T-helper 2 cell treated with Interferon-gamma antibody and Interleukin-4, amounts not matched to agents 5 μg/mL and 100 μg/mL, for 36 hours (primary cell): ENCODE results near the gene HSH2D.
"Not testable (repeated sequence)": the region's sequence is repeated elsewhere in the genome, so short reads cannot be mapped to it uniquely, and the experiment has no call there.

Experiments
- DNase-seq: peaks from one replicate; pipeline ENCODE4 v3.0.0; 2021; ENCODE audit warnings: low spot score
- H3K27ac Mint-ChIP-seq: one replicate; pipeline ENCODE4 v1.8.0; 2021; ENCODE audit warnings: mild to moderate bottlenecking, mixed read lengths
- H3K27me3 Mint-ChIP-seq: one replicate; pipeline ENCODE4 v1.8.0; 2021; ENCODE audit warnings: low read depth, mixed read lengths
- H3K36me3 Mint-ChIP-seq: one replicate; pipeline ENCODE4 v1.8.0; 2021; ENCODE audit warnings: low read depth, mixed read lengths
- H3K4me1 Mint-ChIP-seq: one replicate; pipeline ENCODE4 v1.8.0; 2021; ENCODE audit warnings: low read depth, mixed read lengths
- H3K4me3 Mint-ChIP-seq: one replicate; pipeline ENCODE4 v1.8.0; 2022; ENCODE audit warnings: mild to moderate bottlenecking, moderate library complexity, mixed read lengths
- H3K9me3 Mint-ChIP-seq: one replicate; pipeline ENCODE4 v1.8.0; 2021; ENCODE audit warnings: mixed read lengths

HSH2D gene

GRCh38 chr19:16143399-16144215 lies at the start of gene HSH2D:
Gene HSH2D, plus strand, starts transcription at chr19:16143685. Its CDS starts 5,066 bp downstream, at chr19:16148751.
- no peaks in the 10 kb centered on the region for H3K9me3 Mint-ChIP-seq
- peak; percentile 76 for DNase-seq
- H3K27ac Mint-ChIP-seq: peak within 1 kb of the TSS; percentile 98
- H3K36me3 Mint-ChIP-seq: peaks cover 21% of the 10 kb centered on the region
- peaks cover 50% of the 10 kb centered on the region for H3K4me1 Mint-ChIP-seq
- H3K4me3 Mint-ChIP-seq: peak within 1 kb of the TSS; percentile 97
- no peaks in the 10 kb centered on the region for H3K27me3 Mint-ChIP-seq

DNA sequence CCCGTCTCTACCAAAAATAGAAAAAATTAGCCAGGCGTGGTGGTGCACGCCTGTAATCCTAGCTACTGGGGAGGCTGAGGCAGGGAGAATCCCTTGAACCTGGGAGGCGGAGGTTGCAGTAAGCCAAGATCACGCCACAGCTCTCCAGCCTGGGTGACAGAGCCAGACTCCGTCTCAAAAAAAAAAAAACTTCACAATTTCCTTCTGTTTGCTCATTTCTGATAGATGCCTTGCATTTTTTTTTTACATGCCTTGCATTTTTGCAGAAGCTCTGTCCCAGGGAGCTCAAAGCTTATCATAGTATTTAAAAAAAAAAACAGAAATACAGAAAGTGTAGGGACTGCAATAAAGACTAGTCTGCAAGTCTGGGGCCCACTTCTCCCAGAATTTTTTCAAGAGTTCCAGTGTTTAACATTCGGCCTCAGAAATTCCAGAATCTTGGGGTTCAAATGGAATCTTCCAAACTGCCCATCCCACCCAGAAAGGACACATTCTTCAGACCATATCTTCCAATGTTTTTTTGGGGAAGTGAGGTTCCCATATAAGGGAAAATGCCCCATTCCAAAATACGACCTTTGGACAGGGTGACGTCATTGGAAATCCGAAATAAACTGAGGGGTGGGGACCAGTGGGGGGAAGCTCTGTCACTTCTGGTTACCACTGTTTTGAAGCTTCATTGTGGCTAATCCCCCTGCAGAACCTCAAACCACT lies 49.0 kb upstream of the HSH2D start:
- Mint-ChIP-seq H3K36me3 (peaks cover 82% of the 10 kb centered on the region), H3K4me1 (peaks cover 28% of the 10 kb centered on the region), H3K4me3 (no peak overlapping the region), H3K27ac (no peak overlapping the region), H3K9me3 (no peaks in the 10 kb centered on the region), H3K27me3 (no peaks in the 10 kb centered on the region)
- DNase-seq: no peak

DNA sequence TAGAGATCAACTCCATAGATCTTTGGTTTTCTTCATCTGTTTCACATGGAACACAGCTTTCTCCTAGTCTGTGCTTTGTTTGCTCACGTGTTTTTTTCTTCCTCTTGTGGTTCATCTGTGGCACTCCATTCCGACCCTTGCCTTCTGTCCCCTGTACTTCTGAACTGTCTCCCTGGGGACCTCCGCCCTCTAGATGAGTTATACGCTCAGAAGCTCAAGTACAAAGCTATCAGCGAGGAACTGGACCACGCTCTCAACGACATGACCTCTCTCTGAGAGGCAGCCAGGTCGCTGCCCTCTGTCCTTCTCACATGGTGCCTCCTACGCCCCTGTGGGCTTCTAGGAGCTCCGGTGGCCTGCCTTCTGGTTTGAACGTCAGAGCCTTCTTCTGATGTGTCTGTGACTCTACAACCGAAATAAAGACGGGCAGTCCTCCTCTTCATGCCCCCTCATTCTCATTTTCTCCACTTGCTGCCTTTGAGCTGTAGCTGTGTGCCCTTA lies 48.4 kb upstream of the HSH2D start:
- peak; percentile 64 for DNase-seq
- H3K36me3 Mint-ChIP-seq: peaks cover 83% of the 10 kb centered on the region
- no peaks in the 10 kb centered on the region for H3K27me3 Mint-ChIP-seq
- peak overlapping the region; percentile 46 for H3K4me3 Mint-ChIP-seq
- peaks cover 23% of the 10 kb centered on the region for H3K4me1 Mint-ChIP-seq
- H3K9me3 Mint-ChIP-seq: no peaks in the 10 kb centered on the region
- peak overlapping the region; percentile 77 for H3K27ac Mint-ChIP-seq

DNA sequence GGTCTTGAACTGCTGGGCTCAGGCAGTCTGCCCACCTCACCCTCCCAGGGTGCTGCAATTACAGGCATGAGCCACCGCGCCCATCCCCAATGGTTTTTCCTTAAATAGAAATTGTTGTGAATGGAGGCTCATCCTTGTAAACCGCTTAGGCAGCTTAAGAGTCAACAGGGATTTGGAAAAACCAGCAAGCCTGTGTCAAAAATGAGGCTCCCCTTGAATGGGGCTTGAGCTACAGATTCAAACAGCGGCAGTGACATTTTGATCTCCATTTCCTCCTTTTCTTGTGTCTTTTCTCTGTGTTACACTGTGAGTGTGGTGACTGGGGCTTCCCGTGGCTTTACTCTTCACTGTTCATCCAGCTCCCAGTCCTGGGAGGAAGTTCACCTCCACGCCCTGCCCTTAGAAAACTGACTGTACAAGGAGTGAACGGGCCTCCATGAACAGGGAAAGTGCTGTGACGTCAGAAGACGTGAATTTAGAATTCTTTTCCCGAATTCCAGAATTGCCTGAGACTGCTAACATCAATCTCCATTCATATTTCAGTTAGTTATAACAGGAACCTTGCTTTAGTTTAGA lies 47.1 kb upstream of the HSH2D start:
- Mint-ChIP-seq H3K4me3 (peak overlapping the region; percentile 2), H3K27ac (peak overlapping the region; percentile 71), H3K9me3 (no peaks in the 10 kb centered on the region), H3K27me3 (no peaks in the 10 kb centered on the region), H3K4me1 (peaks cover 23% of the 10 kb centered on the region), H3K36me3 (peaks cover 78% of the 10 kb centered on the region)
- DNase-seq: no peak

GRCh38 chr19:16098416-16098768 lies 45.1 kb upstream of the HSH2D start:
- no peak for DNase-seq
- H3K36me3 Mint-ChIP-seq: peaks cover 74% of the 10 kb centered on the region
- no peak overlapping the region for H3K4me3 Mint-ChIP-seq
- H3K27me3 Mint-ChIP-seq: no peaks in the 10 kb centered on the region
- H3K4me1 Mint-ChIP-seq: peaks cover 18% of the 10 kb centered on the region
- H3K9me3 Mint-ChIP-seq: no peaks in the 10 kb centered on the region
- H3K27ac Mint-ChIP-seq: peak overlapping the region; percentile 4

DNA sequence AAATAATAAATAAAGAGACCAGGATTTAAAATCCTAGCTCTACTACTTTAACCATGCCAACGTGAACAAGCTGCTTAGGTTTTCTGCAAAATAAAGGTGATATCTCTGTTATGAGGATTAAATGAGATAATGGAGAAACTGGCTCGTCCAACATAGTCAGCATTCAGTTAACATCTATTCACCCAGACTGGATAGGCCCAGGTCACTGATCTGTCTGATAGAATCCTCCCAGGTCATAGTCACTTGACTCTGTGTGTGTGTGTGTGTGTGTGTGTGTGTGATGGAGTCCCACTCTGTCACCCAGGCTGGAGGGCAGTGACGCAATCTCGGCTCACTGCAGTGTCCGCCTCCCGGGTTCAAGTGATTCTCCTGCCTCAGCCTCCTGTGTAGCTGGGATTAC lies 44.7 kb upstream of the HSH2D start:
- no peak overlapping the region for H3K27ac Mint-ChIP-seq
- H3K36me3 Mint-ChIP-seq: peaks cover 71% of the 10 kb centered on the region
- no peaks in the 10 kb centered on the region for H3K27me3 Mint-ChIP-seq
- no peak overlapping the region for H3K4me3 Mint-ChIP-seq
- H3K4me1 Mint-ChIP-seq: peaks cover 13% of the 10 kb centered on the region
- H3K9me3 Mint-ChIP-seq: no peaks in the 10 kb centered on the region
- DNase-seq: no peak

DNA sequence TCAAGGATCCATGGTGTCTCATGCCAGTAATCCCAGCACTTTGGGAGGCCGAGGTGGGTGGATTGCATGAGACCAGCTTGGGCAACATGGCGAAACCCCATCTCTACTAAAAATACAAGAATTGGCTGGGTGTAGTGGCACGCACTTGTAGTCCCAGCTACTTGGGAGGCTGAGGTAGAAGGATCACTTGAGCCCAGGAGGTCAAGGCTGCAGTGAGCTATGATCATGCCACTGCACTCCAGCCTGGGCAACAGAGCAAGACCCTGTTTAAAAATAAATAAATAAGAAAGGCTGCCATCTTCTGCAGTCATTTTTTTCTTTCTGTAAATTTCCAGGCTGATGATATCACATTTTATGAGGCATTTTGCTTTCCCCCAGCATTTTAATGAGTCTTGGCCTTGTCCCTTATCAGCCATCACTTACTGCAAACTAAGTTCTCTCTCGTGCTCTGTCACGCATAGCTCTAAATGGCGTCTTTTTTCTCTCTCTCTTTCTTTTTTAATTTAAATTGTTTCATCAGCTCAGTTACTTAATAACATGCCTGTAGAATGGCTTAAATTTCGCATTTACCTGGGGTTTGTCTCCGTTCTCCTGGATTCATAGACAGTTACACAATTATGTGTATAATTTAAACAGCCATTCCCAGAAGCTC lies 44.0 kb upstream of the HSH2D start:
- not testable (repeated sequence) for H3K27ac Mint-ChIP-seq, H3K9me3 Mint-ChIP-seq, H3K27me3 Mint-ChIP-seq, DNase-seq, H3K4me3 Mint-ChIP-seq
- H3K4me1 Mint-ChIP-seq: peaks cover 12% of the 10 kb centered on the region
- H3K36me3 Mint-ChIP-seq: peaks cover 69% of the 10 kb centered on the region

GRCh38 chr19:16100524-16100923 lies 43.0 kb upstream of the HSH2D start:
- Mint-ChIP-seq H3K4me1 (peaks cover 4% of the 10 kb centered on the region), H3K9me3 (no peaks in the 10 kb centered on the region), H3K27me3 (no peaks in the 10 kb centered on the region), H3K27ac (no peak overlapping the region), H3K4me3 (no peak overlapping the region), H3K36me3 (peaks cover 58% of the 10 kb centered on the region)
- no peak for DNase-seq

DNA sequence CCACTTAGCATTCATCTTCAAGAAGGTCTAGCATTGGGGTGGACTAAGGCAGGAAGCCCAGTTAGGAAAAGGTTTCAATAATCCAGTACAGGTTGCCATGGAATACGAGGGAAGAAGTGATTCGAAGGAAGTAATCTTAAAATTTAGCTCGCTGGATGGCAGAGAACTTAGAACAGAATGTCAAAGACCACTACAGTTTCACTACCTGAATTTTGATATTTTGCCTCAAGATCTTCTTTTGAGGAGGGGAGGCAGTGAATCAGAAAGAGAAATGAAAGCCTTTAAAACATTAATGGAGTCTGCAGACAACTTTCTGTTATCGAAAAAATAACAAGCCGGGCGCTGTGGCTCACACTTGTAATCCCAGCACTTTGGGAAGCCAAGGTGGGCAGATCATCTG lies 38.8 kb upstream of the HSH2D start:
- Mint-ChIP-seq H3K36me3 (peaks cover 26% of the 10 kb centered on the region), H3K27me3 (no peaks in the 10 kb centered on the region), H3K9me3 (no peaks in the 10 kb centered on the region), H3K4me3 (no peak overlapping the region), H3K27ac (no peak overlapping the region), H3K4me1 (peaks cover 4% of the 10 kb centered on the region)
- no peak for DNase-seq

DNA sequence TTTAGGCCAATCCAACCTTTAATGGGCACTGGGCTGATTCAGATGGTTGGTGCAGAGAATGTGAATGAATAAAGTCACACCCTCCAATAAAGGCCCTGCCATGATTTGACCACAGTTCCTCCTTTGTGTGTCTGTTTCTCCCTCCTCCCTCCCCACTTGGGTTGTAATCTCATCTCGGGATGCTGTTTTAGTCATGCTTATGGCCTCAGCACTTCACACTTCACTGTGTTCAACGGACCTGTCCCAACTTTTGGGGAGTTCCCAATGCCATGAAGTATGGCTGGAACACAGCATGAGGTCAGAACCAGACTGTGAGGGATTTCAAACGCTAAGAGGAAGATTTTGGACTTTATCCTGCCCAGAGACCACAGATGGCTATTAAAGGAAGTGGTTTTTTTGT lies 37.4 kb upstream of the HSH2D start:
- Mint-ChIP-seq H3K27me3 (no peaks in the 10 kb centered on the region), H3K27ac (no peak overlapping the region), H3K4me1 (peaks cover 5% of the 10 kb centered on the region), H3K9me3 (no peaks in the 10 kb centered on the region), H3K36me3 (peaks cover 17% of the 10 kb centered on the region), H3K4me3 (no peak overlapping the region)
- DNase-seq: no peak

DNA sequence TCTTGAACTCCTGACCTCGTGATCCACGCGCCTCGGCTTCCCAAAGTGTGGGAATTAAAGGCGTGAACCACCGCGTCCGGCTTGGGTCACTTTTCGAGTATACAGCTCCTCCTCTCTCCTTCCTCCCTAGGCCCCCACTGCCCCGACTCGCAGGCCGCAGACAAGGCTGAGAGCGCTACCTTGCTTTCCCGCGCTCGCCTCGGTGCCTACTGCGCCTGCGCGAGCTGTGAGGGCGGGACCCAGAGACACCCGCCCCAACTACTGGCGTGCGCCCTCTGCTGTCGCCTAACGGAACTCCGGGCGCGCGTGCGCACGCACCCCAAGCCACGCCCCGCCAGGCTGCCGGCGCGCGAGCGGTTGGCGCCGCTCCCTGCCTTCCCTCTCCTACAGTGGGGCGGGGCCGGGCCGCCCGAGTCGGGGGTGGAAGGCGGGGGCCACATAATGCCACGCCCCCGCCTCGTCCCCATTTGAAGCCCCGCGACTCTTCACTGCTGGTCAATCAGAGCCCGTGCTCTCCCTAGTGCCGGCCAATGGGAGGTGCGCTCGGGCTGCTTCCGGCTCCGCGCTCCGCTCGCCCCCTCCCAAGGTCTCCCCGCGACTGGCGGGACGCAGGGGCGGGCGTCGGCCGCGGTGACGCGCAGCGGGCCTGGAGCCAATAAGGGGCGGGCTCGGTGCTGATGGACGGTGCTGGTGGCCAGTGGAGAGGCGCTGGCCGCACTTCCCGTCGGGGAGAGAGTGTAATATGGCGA lies 32.2 kb upstream of the HSH2D start, which contains the start of gene RAB8A:
RAB8A (plus strand) TSS at position 730 of the 749 bp plus-strand sequence; CDS start at position 743, 13 bp downstream.
- Mint-ChIP-seq H3K27me3 (no peaks in the 10 kb centered on the region), H3K27ac (peak within 1 kb of the TSS; percentile 93), H3K9me3 (no peaks in the 10 kb centered on the region), H3K36me3 (peaks cover 26% of the 10 kb centered on the region), H3K4me1 (peaks cover 28% of the 10 kb centered on the region), H3K4me3 (peak within 1 kb of the TSS; percentile 94)
- DNase-seq: peak; percentile 99

DNA sequence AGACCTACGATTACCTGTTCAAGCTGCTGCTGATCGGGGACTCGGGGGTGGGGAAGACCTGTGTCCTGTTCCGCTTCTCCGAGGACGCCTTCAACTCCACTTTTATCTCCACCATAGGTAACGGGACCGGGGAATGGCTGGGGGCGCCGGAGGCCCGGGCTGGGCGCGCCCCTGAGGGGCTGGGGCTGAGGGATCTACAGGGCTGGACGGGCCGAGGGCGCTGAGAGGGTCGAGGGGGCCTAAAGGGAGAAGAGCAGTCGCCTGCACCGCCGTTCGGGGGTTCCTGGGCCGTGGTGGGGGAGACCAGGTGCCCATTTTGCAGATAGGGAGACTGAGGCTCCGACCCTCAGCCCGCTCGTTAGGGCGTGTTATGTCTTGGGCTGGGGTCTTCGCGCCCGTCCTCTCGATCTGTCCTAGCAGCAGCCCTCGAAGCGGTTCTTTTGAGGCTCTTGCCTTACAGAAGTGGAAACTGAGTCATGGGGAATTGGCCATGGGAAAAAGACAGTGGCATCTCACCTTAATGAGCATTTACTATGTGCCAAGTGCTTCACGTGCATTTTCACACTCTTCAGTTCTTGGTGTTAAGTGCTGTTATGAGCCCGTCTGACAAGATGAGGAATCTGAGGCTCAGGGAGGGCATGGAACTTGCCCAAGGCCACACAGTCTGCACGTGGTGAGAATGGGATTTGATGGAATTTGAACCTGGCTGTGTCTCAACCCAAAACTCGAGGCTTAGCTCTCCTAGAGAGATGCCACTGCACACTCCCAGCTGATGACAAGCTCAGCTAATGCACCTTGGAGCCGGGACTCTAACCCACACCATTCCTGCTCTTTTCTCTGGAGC lies 31.4 kb upstream of the HSH2D start:
- no peak for DNase-seq
- Mint-ChIP-seq H3K27ac (peak overlapping the region; percentile 93), H3K4me1 (peaks cover 31% of the 10 kb centered on the region), H3K4me3 (peak overlapping the region; percentile 94), H3K27me3 (no peaks in the 10 kb centered on the region), H3K36me3 (peaks cover 26% of the 10 kb centered on the region), H3K9me3 (no peaks in the 10 kb centered on the region)
